Measurements from ENCODE around the gene ZNF76.

Gene ZNF76

DNA sequence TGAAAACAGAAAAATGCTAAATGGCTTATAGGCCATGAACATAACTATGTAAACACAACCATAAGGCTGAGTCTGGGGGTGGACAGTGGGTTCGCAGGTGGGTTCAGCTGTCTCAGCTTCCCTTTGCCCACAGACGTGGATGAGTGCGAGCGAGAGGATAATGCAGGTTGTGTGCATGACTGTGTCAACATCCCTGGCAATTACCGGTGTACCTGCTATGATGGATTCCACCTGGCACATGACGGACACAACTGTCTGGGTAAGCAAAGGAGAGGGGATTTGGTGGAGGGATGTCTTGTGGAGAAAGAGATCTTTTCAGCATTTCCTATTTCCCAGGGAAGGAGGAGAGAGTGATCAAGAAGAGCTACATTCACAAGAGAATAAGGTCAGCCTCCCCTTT, 31.1 kb upstream of the ZNF76 start:
- TF ChIP-seq, protein P1, sequence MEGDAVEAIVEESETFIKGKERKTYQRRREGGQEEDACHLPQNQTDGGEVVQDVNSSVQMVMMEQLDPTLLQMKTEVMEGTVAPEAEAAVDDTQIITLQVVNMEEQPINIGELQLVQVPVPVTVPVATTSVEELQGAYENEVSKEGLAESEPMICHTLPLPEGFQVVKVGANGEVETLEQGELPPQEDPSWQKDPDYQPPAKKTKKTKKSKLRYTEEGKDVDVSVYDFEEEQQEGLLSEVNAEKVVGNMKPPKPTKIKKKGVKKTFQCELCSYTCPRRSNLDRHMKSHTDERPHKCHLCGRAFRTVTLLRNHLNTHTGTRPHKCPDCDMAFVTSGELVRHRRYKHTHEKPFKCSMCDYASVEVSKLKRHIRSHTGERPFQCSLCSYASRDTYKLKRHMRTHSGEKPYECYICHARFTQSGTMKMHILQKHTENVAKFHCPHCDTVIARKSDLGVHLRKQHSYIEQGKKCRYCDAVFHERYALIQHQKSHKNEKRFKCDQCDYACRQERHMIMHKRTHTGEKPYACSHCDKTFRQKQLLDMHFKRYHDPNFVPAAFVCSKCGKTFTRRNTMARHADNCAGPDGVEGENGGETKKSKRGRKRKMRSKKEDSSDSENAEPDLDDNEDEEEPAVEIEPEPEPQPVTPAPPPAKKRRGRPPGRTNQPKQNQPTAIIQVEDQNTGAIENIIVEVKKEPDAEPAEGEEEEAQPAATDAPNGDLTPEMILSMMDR (conservative IDR thresholded peaks at IDR 0.05) = no peak

DNA sequence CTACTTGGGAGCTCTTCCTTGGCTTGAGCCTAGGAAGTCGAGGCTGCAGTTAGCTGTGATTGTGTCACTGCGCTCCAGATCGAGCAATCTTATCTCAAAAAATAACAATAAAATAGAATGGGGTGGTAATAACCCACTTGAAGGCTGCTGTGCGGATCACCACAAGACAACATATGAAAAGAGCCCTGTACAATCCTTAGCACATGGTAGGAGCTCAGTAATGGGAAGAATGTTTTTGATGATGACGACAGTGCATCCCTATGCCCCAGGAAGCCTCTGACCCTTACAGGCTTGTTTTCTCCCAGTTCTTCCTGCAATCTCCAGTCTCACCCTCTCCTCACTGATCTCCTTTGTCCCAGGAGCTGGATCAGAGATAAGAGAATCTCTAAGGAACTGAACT, 30.2 kb upstream of the ZNF76 start:
- TF ChIP-seq, protein P1 (conservative IDR thresholded peaks at IDR 0.05) = no peak
- H3K27ac ChIP-seq = no peak overlapping the region

More for the DNA sequence above, 31.1 kb upstream of the ZNF76 start:
- H3K27ac ChIP-seq = no peak overlapping the region

DNA sequence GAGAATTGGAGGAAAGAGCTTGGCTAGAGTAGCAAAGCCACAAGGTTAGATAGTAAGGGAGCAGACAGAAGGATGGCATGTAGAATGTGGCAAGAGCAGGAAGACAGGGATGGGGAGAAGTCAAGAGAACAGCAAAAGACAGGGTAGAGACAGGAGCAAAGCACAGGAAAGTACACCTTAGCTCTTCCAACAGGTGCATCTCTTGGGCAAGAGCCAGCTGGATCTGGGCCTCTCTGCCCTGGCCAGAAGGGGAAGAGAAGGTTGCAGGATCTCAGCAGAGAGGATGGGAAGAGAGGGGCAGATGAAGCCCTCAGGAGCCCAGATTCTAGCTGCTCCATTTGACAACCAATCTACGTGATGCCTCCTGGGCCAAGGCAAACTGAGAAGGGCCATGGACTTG, 29.0 kb upstream of the ZNF76 start:
- TF ChIP-seq, protein P1 (conservative IDR thresholded peaks at IDR 0.05) = no peak

DNA sequence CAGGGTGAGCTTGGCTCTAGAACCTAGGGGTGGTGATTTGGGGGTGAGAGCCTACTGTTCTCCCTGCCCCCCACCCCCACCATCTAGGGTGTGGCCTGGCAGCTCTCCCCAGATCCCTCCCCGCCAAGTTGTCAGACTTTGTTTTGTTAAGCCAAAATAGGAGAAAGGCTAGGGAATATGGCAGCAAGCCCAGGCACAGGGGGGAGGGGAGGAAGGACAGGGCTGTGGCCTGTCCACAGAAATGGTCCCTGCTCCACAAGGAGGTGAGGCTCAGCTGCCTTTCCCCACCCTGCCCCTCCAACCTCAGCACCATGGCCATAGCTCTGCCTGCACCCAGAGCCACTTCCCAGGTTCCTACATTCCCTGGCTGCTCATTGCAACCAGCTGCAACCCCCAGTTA, 28.6 kb upstream of the ZNF76 start:
- TF ChIP-seq, protein P1 (conservative IDR thresholded peaks at IDR 0.05) = no peak
- H3K27ac ChIP-seq = no peak overlapping the region

More for the DNA sequence above, 29.0 kb upstream of the ZNF76 start:
- no peak overlapping the region for H3K27ac ChIP-seq

DNA sequence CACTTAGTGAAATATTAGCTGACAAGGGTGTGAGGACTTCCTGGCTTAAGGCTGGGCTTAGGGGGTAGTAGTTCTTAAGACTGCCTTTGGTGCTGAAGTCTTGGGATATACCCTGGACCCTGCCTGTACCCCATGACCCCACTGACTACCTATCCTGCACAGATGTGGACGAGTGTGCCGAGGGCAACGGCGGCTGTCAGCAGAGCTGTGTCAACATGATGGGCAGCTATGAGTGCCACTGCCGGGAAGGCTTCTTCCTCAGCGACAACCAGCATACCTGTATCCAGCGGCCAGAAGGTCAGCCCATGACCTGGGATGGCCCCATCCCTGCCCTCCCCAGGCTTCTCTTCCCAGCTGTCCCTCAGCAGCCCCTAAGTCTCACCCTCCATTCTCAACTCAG, 28.0 kb upstream of the ZNF76 start:
- TF ChIP-seq, protein P1 (conservative IDR thresholded peaks at IDR 0.05) = no peak
- H3K27ac ChIP-seq = no peak overlapping the region

DNA sequence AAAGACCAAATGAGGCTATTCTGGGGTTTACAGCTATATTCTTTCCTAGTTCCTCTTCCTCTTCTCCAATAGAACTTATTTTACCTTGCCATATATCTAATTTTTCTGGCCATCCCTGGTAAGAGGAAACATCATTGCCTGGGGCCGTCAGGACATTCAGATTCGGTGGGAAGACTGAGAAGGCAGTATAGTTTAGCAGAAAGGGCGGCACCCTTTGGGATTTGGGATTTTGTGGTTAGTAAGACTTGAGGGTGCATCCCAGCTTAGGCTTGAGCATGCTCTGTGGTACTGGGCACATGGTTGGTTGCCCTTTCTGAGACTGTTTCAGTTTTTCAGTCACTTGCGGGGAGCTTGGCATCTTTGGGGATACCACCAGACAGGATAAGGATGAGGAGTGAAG, 24.6 kb upstream of the ZNF76 start:
- TF ChIP-seq, protein P1 (conservative IDR thresholded peaks at IDR 0.05) = no peak
- no peak overlapping the region for H3K27ac ChIP-seq

DNA sequence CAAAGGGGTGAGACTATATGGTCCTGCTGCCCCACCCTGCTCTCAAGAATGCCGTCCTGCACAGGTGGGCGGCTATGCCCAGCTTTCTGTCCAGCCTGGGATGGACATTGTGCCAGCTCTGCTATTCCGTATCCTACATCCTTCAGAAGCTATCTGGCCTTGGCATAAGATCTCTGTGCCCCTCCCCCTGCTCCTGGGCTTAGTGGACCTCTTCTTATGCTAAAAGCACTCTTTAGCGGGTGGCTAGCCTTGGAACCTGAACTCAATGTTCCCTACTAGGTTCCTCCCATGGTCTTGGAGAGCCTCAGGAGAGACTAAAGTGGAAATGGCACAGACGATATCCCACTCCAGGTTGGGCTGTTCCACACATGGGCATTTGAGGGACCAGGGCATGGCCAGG, 23.3 kb upstream of the ZNF76 start:
- TF ChIP-seq, protein P1 (conservative IDR thresholded peaks at IDR 0.05) = no peak
- no peak overlapping the region for H3K27ac ChIP-seq

DNA sequence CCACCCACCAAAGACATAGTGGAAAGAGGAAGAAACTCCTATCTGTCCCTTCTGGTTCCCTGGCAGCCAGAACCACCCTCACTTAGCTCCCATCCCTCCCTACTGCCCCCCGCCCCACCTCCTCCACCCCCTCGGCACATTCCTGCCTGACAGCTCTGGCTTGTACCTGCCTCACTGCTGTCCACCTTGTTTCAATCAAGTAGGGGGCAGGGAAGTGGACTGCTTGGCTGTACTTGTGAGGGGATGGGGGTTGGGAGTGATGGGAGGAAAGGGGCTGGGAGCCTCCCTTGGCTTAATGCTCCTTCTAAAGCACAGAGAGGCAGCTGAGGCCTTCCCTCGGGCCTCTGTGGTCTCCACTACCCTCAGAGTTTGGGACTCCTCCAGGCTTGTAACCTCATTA, 22.1 kb upstream of the ZNF76 start:
- TF ChIP-seq, protein P1 (conservative IDR thresholded peaks at IDR 0.05) = no peak
- no peak overlapping the region for H3K27ac ChIP-seq
